Thoracic aorta (tissue), 2 donors: ENCODE data around the gene PTPN4. TPM values are rescaled to one million over a fixed set of nuclear protein-coding genes. Genes with fewer than 3 reads are reported as not detected.

ENCODE experiments used
- ATAC-seq: fragments of 150-250 bp; one replicate; pipeline ENCODE4 v1.8.0; 2017; ENCODE audit warnings: low read depth; ENCODE audit not compliant: insufficient number of reproducible peaks, low FRiP score
- DNase-seq: peaks from one replicate; pipeline ENCODE4 v3.0.0-alpha.2; 2020; ENCODE audit warnings: low spot score
- H3K27ac ChIP-seq, 2 donors: fragments of 200-600 bp; sonication (generic); 1 replicate in 1 of 2; 2 replicates in 1 of 2; pipeline ENCODE4 v1.5.1; 2016; ENCODE audit warnings: mild to moderate bottlenecking in 2 of 2, moderate library complexity in 2 of 2
- H3K27me3 ChIP-seq: fragments of 200-600 bp; sonication (generic); replicated peaks from 2 replicates; pipeline ENCODE4 v1.6.0; 2016; ENCODE audit warnings: mild to moderate bottlenecking; ENCODE audit not compliant: insufficient read depth
- H3K36me3 ChIP-seq: fragments of 200-600 bp; sonication (generic); one replicate; pipeline ENCODE4 v1.5.1; 2016
- H3K4me1 ChIP-seq, 2 donors: fragments of 200-600 bp; sonication (generic); 1 replicate in 1 of 2; 2 replicates in 1 of 2; pipeline versions ENCODE4 v1.5.1 to v1.6.0; 2016; ENCODE audit warnings: low read depth in 2 of 2, mild to moderate bottlenecking in 1 of 2; ENCODE audit not compliant: control insufficient read depth in 1 of 2
- H3K4me3 ChIP-seq: fragments of 200-600 bp; sonication (generic); 2 replicates; pipeline ENCODE4 v1.5.1; 2016; ENCODE audit warnings: mild to moderate bottlenecking
- H3K9me3 ChIP-seq: fragments of 200-600 bp; sonication (generic); 2 replicates; pipeline ENCODE4 v1.5.1; 2016
- CTCF ChIP-seq: fragments of 200-600 bp; sonication (generic); IDR thresholded peaks from one replicate; pipeline ENCODE4 v1.5.1; 2019; ENCODE audit warnings: antibody characterized with exemption
- total RNA-seq, 2 donors: library from RNA; depleted of rRNA; stranded (reverse); fragments of >200 nt; gene quantifications; one replicate each; pipeline versions ENCODE4 v1.1.0 to v1.2.3, GENCODE V29; 2016

PTPN4 gene
- total RNA-seq, 2 donors from 2014 or later = 18.5 to 43.3 TPM

- Histone ChIP-seq H3K27me3 (no peaks in the 10 kb centered on the region), H3K36me3 (no peaks in the 10 kb centered on the region), H3K4me3 (no peak overlapping the region), H3K9me3 (no peaks in the 10 kb centered on the region), H3K4me1 (peaks cover 0 to 3% of the 10 kb centered on the region in 2 donors), H3K27ac (no peak overlapping the region)
- TF ChIP-seq CTCF = no peak
- ATAC-seq (no peak), DNase-seq (no peak)
These were observed 10.2 kb upstream of the PTPN4 start for GRCh38 chr2:119749477-119750012.

- ATAC-seq (no peak), DNase-seq (no peak)
- Histone ChIP-seq H3K4me1 (peaks cover 0 to 3% of the 10 kb centered on the region in 2 donors), H3K27ac (no peak overlapping the region), H3K27me3 (no peaks in the 10 kb centered on the region), H3K36me3 (no peaks in the 10 kb centered on the region), H3K4me3 (no peak overlapping the region), H3K9me3 (no peaks in the 10 kb centered on the region)
- no peak for TF ChIP-seq CTCF
These were observed 8.0 kb upstream of the PTPN4 start for GRCh38 chr2:119751706-119752105.

GRCh38 chr2:119753041-119753929 lies 6.4 kb upstream of the PTPN4 start:
- Histone ChIP-seq H3K27ac (no peak overlapping the region), H3K36me3 (no peaks in the 10 kb centered on the region), H3K27me3 (no peaks in the 10 kb centered on the region), H3K9me3 (no peaks in the 10 kb centered on the region), H3K4me3 (no peak overlapping the region), H3K4me1 (peaks cover 0 to 3% of the 10 kb centered on the region in 2 donors)
- peak; percentile 59 for ATAC-seq
- peak; percentile 48 for TF ChIP-seq CTCF
- no peak for DNase-seq

GRCh38 chr2:119753930-119754321 lies 5.8 kb upstream of the PTPN4 start:
- no peak for TF ChIP-seq CTCF
- H3K9me3 ChIP-seq = no peaks in the 10 kb centered on the region
- no peak for ATAC-seq
- H3K4me1 ChIP-seq = peaks cover 0 to 3% of the 10 kb centered on the region in 2 donors
- H3K27ac ChIP-seq = no peak overlapping the region
- no peak overlapping the region for H3K4me3 ChIP-seq
- H3K36me3 ChIP-seq = no peaks in the 10 kb centered on the region
- DNase-seq = no peak
- H3K27me3 ChIP-seq = no peaks in the 10 kb centered on the region

- ATAC-seq (no peak), DNase-seq (no peak)
- no peak for TF ChIP-seq CTCF
- Histone ChIP-seq H3K27me3 (no peaks in the 10 kb centered on the region), H3K9me3 (no peaks in the 10 kb centered on the region), H3K4me3 (no peak overlapping the region), H3K27ac (no peak overlapping the region), H3K4me1 (peaks cover 2 to 4% of the 10 kb centered on the region in 2 donors), H3K36me3 (no peaks in the 10 kb centered on the region)
These were observed 3.8 kb upstream of the PTPN4 start for GRCh38 chr2:119755906-119756305.
